Skeletal muscle satellite cell (primary cell): ENCODE measurements around the gene AKT2.

ENCODE experiments used
- H3K27me3 ChIP-seq: 2 replicates; pipeline ENCODE4 v1.7.0; 2013; ENCODE audit warnings: low read length; ENCODE audit not compliant: control insufficient read depth, insufficient read depth
- H3K36me3 ChIP-seq: 2 replicates; pipeline ENCODE4 v1.7.0; 2013; ENCODE audit warnings: mild to moderate bottlenecking, control low read depth, low read length; ENCODE audit not compliant: insufficient read depth
- H3K4me1 ChIP-seq: 2 replicates; pipeline ENCODE4 v1.7.0; 2013; ENCODE audit warnings: low read length; ENCODE audit not compliant: control insufficient read depth, insufficient read depth
- H3K4me2 ChIP-seq: 2 replicates; pipeline ENCODE4 v1.7.0; 2013; ENCODE audit warnings: mild to moderate bottlenecking, low read length
- H3K4me3 ChIP-seq: 2 replicates; pipeline ENCODE4 v1.7.0; 2013; ENCODE audit warnings: low read length
- H3K9ac ChIP-seq: 2 replicates; pipeline ENCODE4 v1.7.0; 2013; ENCODE audit warnings: mild to moderate bottlenecking, low read depth, low read length, moderate library complexity
- H3K9me3 ChIP-seq: replicated peaks from 2 replicates; pipeline ENCODE4 v1.7.0; 2013; ENCODE audit warnings: mild to moderate bottlenecking, control low read depth, low read length

AKT2 gene

DNA sequence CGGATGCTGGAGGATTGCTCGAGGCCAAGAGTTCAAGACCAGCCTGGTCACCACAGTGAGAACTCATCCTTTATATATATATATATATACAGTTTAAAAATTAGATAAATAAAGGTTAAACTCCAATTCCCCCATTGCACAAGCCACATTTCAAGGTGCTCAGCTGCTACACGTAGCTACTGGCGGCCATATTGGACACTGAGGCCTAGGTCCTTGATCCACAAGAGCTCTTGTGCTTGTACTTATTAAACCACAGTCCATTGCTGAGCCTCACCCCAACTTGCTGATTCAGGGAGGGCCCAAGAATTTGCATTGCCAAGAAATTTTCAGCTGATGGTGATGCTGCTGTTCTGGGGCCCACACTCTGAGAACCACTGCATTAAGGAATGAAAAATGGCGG lies 76.5 kb downstream of the AKT2 start:
- H3K9me3 ChIP-seq: no peaks in the 10 kb centered on the region
- H3K4me3 ChIP-seq: no peak overlapping the region
- H3K4me1 ChIP-seq: no peaks in the 10 kb centered on the region
- peaks cover 15% of the 10 kb centered on the region for H3K36me3 ChIP-seq
- H3K27me3 ChIP-seq: no peaks in the 10 kb centered on the region
- no peak overlapping the region for H3K4me2 ChIP-seq
- H3K9ac ChIP-seq: no peak overlapping the region

DNA sequence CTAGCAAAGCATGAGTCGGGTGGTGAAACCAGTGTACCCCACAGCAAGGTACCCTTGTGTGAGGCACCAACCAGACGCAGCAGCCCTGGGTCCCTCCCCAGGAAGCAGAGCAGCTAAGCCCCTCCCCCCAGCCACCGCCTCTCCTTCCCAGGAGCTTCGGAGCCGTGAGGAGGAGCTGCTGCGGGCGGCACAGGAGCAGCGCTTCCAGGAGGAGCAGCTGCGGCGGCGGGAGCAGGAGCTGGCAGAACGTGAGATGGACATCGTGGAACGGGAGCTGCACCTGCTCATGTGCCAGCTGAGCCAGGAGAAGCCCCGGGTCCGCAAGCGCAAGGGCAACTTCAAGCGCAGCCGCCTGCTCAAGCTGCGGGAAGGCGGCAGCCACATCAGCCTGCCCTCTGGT lies 79.4 kb downstream of the AKT2 start:
- no peaks in the 10 kb centered on the region for H3K9me3 ChIP-seq
- H3K9ac ChIP-seq: no peak overlapping the region
- no peak overlapping the region for H3K4me3 ChIP-seq
- no peaks in the 10 kb centered on the region for H3K27me3 ChIP-seq
- no peak overlapping the region for H3K4me2 ChIP-seq
- H3K4me1 ChIP-seq: peaks cover 2% of the 10 kb centered on the region
- H3K36me3 ChIP-seq: peaks cover 15% of the 10 kb centered on the region

DNA sequence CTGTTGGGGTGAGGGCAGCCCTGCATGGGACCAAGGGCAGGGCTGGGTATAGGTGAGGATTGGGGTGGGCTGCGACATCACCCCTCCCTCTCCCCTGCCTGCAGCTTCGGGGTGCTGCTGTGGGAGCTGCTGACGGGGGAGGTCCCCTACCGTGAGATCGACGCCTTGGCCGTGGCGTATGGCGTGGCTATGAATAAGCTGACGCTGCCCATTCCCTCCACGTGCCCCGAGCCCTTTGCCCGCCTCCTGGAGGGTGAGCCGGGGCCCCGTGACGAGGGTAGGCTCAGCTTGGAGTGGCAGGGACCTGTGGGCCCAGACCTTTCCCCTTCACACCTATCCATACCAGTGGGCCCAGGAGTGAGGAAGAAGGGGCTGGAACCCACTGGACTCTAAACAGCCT lies 80.8 kb downstream of the AKT2 start:
- Histone ChIP-seq H3K4me3 (no peak overlapping the region), H3K36me3 (peaks cover 15% of the 10 kb centered on the region), H3K4me2 (no peak overlapping the region), H3K27me3 (no peaks in the 10 kb centered on the region), H3K9me3 (no peaks in the 10 kb centered on the region), H3K9ac (no peak overlapping the region), H3K4me1 (peaks cover 3% of the 10 kb centered on the region)

DNA sequence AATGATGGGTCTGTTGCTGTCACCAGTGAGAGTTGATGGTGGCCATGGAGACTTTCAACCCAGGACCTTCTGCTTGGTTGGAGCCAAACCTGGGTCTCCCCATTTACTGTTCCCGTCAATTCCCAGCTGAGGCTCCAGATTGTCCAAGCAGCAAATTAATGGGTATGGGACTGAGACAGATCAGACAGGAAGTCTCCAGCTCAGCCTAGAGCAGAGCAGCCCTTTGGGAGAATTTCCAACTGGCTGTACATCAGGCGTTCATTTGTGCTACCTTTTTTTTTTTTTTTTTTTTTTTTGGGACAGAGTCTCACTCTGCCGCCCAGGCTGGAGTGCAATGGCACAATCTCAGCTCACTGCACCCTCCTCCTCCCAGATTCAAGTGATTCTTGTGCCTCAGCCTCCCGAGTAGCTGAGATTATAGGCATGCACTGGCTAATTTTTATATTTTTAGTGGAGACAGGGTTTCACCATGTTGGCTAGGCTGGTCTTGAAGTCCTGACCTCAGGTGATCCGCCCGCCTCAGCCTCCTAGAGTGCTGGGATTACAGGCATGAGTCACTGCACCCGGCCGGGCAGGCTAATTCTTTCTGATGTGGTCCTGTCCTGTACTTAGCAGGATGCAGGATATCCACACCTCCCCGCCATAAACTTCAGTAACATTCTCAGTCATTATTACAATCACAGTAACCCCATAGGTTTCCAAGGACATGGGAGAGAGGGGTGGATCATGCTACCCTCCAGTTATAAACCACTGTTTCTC lies 84.6 kb downstream of the AKT2 start:
- no peak overlapping the region for H3K4me2 ChIP-seq
- H3K9me3 ChIP-seq: no peaks in the 10 kb centered on the region
- H3K4me3 ChIP-seq: no peak overlapping the region
- H3K36me3 ChIP-seq: peaks cover 11% of the 10 kb centered on the region
- H3K9ac ChIP-seq: no peak overlapping the region
- peaks cover 3% of the 10 kb centered on the region for H3K4me1 ChIP-seq
- H3K27me3 ChIP-seq: no peaks in the 10 kb centered on the region

DNA sequence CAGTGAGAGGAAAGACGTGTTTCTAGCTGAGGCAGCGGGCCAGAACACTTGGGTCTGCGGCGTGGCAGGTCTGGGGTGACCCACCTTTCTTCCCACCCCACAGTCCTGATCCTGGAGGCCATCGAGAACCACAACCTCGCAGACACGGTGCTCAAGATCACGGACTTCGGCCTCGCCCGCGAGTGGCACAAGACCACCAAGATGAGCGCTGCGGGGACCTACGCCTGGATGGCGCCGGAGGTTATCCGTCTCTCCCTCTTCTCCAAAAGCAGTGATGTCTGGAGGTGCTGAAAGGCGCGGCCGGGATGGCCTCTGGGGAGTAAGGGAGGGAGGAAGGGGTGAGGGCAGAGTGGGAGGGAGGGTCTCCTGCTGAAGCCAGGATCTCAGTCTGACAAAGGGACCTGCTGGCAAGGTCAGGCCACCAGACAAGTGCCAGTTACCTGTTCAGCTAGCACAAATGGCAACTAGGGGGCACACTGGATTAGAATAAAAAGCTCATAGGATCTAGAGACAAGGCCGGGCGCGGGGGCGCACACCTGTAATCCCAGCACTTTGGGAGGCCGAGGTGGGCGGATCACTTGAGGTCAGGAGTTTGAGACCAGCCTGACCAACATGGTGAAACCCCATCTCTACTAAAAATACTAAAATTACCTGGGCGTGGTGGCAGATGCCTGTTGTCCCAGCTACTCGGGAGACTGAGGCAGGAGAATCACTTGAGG lies 86.7 kb downstream of the AKT2 start:
- no peaks in the 10 kb centered on the region for H3K27me3 ChIP-seq
- no peak overlapping the region for H3K9ac ChIP-seq
- H3K4me2 ChIP-seq: no peak overlapping the region
- H3K4me1 ChIP-seq: peaks cover 3% of the 10 kb centered on the region
- H3K4me3 ChIP-seq: no peak overlapping the region
- H3K9me3 ChIP-seq: no peaks in the 10 kb centered on the region
- H3K36me3 ChIP-seq: no peaks in the 10 kb centered on the region

DNA sequence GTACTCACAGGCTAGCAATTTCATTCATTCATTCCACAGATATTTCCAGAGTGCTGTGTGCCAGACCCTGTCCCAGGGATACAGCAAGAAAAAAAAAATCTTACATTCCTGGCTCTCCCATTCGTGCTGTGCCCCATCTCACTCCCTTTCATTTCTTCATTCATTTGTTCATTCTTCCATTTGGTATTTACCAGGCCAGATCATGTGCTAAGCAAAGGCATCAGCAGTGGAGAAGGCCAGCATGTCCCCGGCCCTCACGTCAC lies 91.6 kb downstream of the AKT2 start:
- Histone ChIP-seq H3K9me3 (no peaks in the 10 kb centered on the region), H3K36me3 (no peaks in the 10 kb centered on the region), H3K9ac (no peak overlapping the region), H3K4me2 (no peak overlapping the region), H3K27me3 (no peaks in the 10 kb centered on the region), H3K4me1 (peaks cover 11% of the 10 kb centered on the region), H3K4me3 (no peak overlapping the region)

DNA sequence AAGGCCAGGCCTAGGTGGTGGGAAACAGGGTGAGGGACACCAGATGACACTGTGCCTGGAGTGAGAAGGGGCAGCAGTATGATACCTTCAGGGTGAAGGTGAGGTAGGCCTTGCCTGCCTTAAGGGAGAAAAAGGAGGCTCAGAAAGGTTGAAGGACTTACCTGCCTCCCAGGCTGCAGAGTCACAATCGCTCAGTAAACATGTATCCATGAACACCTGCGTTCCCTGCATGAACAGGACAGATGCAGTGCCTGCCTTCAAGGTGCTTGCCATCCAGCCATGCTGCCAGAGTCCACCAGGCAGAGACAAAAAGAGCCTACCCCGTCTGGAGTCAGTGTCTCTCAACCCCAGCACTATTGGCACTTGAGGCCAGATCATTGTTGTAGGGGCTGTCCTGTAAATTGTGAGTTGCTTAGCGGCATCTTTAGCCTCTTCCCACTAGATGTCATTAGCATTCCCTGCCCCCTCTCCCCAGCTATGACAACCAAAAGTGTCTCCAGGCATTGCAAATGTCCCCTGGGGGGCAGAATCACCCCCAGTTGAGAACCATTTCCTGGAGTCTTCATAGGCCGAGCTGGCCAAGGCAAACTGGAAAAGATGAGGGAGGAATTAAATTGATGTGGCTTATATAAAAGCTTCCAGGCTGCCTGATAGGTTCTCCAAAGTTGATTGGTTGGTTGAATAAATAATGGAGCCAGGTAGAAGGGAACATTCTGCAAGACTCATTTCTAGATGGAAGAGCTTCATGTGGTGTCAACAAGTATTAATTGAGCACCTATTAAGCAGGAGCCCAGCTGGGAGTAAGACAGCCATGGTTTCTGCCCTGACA lies 92.2 kb downstream of the AKT2 start:
- Histone ChIP-seq H3K36me3 (no peaks in the 10 kb centered on the region), H3K4me1 (peaks cover 11% of the 10 kb centered on the region), H3K4me3 (peak overlapping the region; percentile 89), H3K4me2 (peak overlapping the region; percentile 97), H3K9me3 (no peaks in the 10 kb centered on the region), H3K27me3 (no peaks in the 10 kb centered on the region), H3K9ac (no peak overlapping the region)

GRCh38 chr19:40191836-40192646 lies 93.1 kb downstream of the AKT2 start:
- peaks cover 11% of the 10 kb centered on the region for H3K4me1 ChIP-seq
- no peaks in the 10 kb centered on the region for H3K27me3 ChIP-seq

DNA sequence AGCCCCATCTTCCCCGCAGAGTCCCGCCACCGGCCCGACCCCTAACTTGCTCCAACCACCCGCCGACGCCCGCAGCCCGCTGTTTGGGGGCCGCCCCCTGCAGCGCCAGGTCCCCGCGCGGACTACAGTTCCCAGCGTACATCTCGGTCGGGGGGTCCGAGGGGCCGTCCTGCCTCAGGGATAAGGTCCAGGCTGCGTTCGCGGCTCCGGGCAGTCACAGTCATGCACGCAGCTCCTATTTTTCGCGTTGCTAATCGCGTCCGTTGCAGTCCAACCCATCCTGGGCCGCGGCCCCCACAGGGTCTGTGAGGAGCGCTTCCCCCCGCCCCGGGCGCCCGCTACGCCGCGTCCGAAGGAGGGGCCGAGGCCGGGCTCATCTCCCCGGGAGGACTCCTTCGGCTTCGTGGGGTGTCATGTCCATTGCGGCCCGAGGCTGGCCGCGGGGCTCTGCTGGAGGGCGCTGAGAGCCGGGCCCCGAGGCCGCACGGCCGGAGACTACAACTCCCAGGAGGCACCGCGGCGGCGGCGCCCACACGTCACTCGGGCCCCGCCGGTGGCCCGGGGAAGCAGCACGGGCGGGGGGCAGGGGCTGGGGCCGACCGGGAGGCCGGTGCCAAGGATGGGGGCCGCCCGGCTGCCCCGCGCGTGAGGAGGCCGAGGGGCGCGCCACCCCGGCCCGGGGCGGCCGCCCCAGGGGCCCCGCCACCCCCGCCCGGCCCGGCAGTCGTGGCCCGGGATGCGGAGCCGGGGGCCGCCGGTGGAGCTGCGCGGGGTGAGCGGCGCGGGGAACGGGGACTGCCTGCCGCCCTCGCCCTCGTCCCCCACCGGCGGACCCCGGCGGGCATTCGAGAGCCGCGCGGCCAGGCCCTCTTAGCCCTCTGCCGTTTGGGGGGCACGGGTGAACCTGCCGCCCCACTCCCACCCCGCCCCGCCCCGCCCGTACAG lies 94.0 kb downstream of the AKT2 start, which contains the start of gene MAP3K10:
MAP3K10 (plus strand) TSS at position 536 of the 945 bp plus-strand sequence. CDS start 606 bp downstream, outside the sequence.
- H3K4me3 ChIP-seq: peak within 1 kb of the TSS; percentile 89

More at GRCh38 chr19:40191836-40192646, 93.1 kb downstream of the AKT2 start:
- peak overlapping the region; percentile 91 for H3K9ac ChIP-seq
- peak overlapping the region; percentile 97 for H3K4me2 ChIP-seq
- H3K9me3 ChIP-seq: no peaks in the 10 kb centered on the region
- peak overlapping the region; percentile 89 for H3K4me3 ChIP-seq
- no peaks in the 10 kb centered on the region for H3K36me3 ChIP-seq

DNA sequence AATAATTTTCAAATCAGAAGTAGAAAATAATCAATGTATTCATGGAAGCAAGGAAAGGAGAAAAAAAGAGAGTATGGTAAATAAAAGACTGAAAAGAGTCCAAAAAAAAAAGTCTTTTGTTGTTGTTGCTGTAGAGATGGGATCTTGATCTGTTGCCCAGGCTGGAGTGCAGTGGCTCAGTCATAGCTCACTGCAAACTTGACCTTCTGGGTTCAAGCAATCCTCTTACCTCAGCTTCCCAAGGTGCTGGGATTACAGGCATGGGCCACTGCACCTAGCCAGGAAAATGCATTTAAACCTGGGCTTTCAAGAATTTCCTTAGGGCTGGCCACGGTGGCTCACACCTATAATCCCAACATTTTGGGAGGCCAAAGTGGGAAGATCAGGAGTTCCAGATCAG lies 100.9 kb downstream of the AKT2 start:
- H3K4me3 ChIP-seq: no peak overlapping the region
- no peaks in the 10 kb centered on the region for H3K27me3 ChIP-seq
- no peaks in the 10 kb centered on the region for H3K4me1 ChIP-seq
- no peak overlapping the region for H3K4me2 ChIP-seq
- no peak overlapping the region for H3K9ac ChIP-seq
- no peaks in the 10 kb centered on the region for H3K36me3 ChIP-seq
- H3K9me3 ChIP-seq: no peaks in the 10 kb centered on the region

More for the DNA sequence above, 94.0 kb downstream of the AKT2 start, which contains the start of gene MAP3K10:
- Histone ChIP-seq H3K27me3 (no peaks in the 10 kb centered on the region), H3K9ac (peak within 1 kb of the TSS; percentile 91), H3K9me3 (no peaks in the 10 kb centered on the region), H3K36me3 (no peaks in the 10 kb centered on the region), H3K4me2 (peak within 1 kb of the TSS; percentile 97), H3K4me1 (peaks cover 11% of the 10 kb centered on the region)
